A673 (cell line): Measurements from ENCODE around the gene SPECC1. TPM values are rescaled to one million over a fixed set of nuclear protein-coding genes. Genes with fewer than 3 reads are reported as not detected.

Source experiments
- BruUV-seq: library from RNA; stranded (reverse); fragments of 400-500 nt; replicated peaks from 2 replicates; lab custom pipeline; 2021; lab: Mats Ljungman, UMichigan
- CTCF ChIA-PET: fragments of 300-600 bp; sonication (Branson Sonifier 250); formaldehyde crosslinking; loops from one replicate; lab custom pipeline; 2022; ENCODE audit warnings: antibody characterized with exemption; lab: Charles Lee
- POLR2A ChIA-PET: fragments of 300-600 bp; sonication (Branson Sonifier 250); formaldehyde crosslinking; loops from one replicate; lab custom pipeline; 2022; ENCODE audit warnings: antibody characterized with exemption; ENCODE audit not compliant: low non-redundant PET; lab: Charles Lee
- DNase-seq: peaks from one replicate; pipeline ENCODE4 v3.0.0-alpha.2; 2015; ENCODE audit warnings: low spot score
- H3K27ac ChIP-seq: fragments of 200-600 bp; sonication (generic); 2 replicates; pipeline ENCODE4 v1.5.1; 2016; ENCODE audit warnings: mixed run types, low read depth, mild to moderate bottlenecking, mixed read lengths, antibody characterized with exemption, low read length; ENCODE audit not compliant: poor library complexity, severe bottlenecking
- H3K27me3 ChIP-seq: fragments of 200-600 bp; sonication (generic); replicated peaks from 2 replicates; pipeline ENCODE4 v1.6.1; 2017; ENCODE audit warnings: mixed run types, low read depth, mild to moderate bottlenecking, mixed read lengths, antibody characterized with exemption, low read length; ENCODE audit not compliant: insufficient read depth, poor library complexity
- H3K36me3 ChIP-seq: fragments of 200-600 bp; sonication (generic); 2 replicates; pipeline ENCODE4 v1.6.1; 2016; ENCODE audit warnings: mixed run types, mild to moderate bottlenecking, mixed read lengths, antibody characterized with exemption, low read length; ENCODE audit not compliant: insufficient read depth, poor library complexity, severe bottlenecking
- H3K4me1 ChIP-seq: fragments of 200-600 bp; sonication (generic); 2 replicates; pipeline ENCODE4 v1.6.1; 2017; ENCODE audit warnings: mixed run types, mild to moderate bottlenecking, mixed read lengths, antibody characterized with exemption, low read length; ENCODE audit not compliant: insufficient read depth, poor library complexity, severe bottlenecking
- H3K4me3 ChIP-seq: fragments of 200-600 bp; sonication (generic); 2 replicates; pipeline ENCODE4 v1.5.1; 2016; ENCODE audit warnings: low read depth, mixed run types, mild to moderate bottlenecking, mixed read lengths, low read length; ENCODE audit not compliant: poor library complexity, severe bottlenecking
- H3K9me3 ChIP-seq: fragments of 200-600 bp; sonication (generic); 2 replicates; pipeline ENCODE4 v1.6.1; 2016; ENCODE audit warnings: mixed run types, low read depth, mild to moderate bottlenecking, mixed read lengths, antibody characterized with exemption, low read length; ENCODE audit not compliant: poor library complexity, severe bottlenecking
- CTCF ChIP-seq: fragments of 300-800, 200-600 bp; sonication (generic); conservative IDR thresholded peaks from 2 replicates; pipeline ENCODE4 v1.5.1; 2017; ENCODE audit warnings: low read depth, mild to moderate bottlenecking, antibody characterized with exemption, low read length, moderate library complexity, mixed read lengths
- EZH2 ChIP-seq: fragments of 200-600 bp; sonication (generic); IDR thresholded peaks from 2 replicates; pipeline ENCODE4 v1.6.1; 2017; ENCODE audit warnings: borderline replicate concordance, low read depth, mild to moderate bottlenecking, mixed read lengths, antibody characterized with exemption, low read length; ENCODE audit not compliant: poor library complexity, severe bottlenecking
- intact Hi-C: fragments of 100-400 bp; cut with micrococcal nuclease; formaldehyde crosslinking; loops from one replicate; pipeline ENCODE4 v1.10.0; 2022; ENCODE audit not compliant: unreplicated experiment
- total RNA-seq: library from RNA; stranded (reverse); gene quantifications from 2 replicates; pipeline ENCODE4 v1.2.3, GENCODE V29; 2021

SPECC1 gene
- total RNA-seq, 1 experiment from 2014 or later, result 5.8 TPM

GRCh38 chr17:20244671-20245070, 235.5 kb downstream of the SPECC1 start:
- Histone ChIP-seq H3K9me3 (no peaks in the 10 kb centered on the region), H3K27ac (no peak overlapping the region), H3K27me3 (no peaks in the 10 kb centered on the region), H3K4me1 (no peaks in the 10 kb centered on the region), H3K4me3 (no peak overlapping the region), H3K36me3 (no peaks in the 10 kb centered on the region)
- TF ChIP-seq CTCF (no peak), EZH2 (no peak)
- DNase-seq, result no peak
- intact Hi-C loops, result no loop called here
- BruUV-seq, result no TSS peak
- ChIA-PET POLR2A (no interaction called here), CTCF (no interaction called here)

GRCh38 chr17:20246692-20247091, 237.5 kb downstream of the SPECC1 start:
- intact Hi-C loops, result no loop called here
- no peak for DNase-seq
- no peaks in the 10 kb centered on the region for H3K9me3 ChIP-seq
- no peak overlapping the region for H3K4me3 ChIP-seq
- H3K36me3 ChIP-seq, result no peaks in the 10 kb centered on the region
- no TSS peak for BruUV-seq
- no peaks in the 10 kb centered on the region for H3K4me1 ChIP-seq
- POLR2A ChIA-PET, result no interaction called here
- H3K27me3 ChIP-seq, result no peaks in the 10 kb centered on the region
- H3K27ac ChIP-seq, result no peak overlapping the region
- TF ChIP-seq EZH2, result no peak
- no peak for TF ChIP-seq CTCF
- CTCF ChIA-PET, result no interaction called here

- no peak for DNase-seq
- intact Hi-C loops, result no loop called here
- ChIA-PET CTCF (no interaction called here), POLR2A (no interaction called here)
- Histone ChIP-seq H3K9me3 (no peaks in the 10 kb centered on the region), H3K27me3 (no peaks in the 10 kb centered on the region), H3K36me3 (no peaks in the 10 kb centered on the region), H3K4me1 (no peaks in the 10 kb centered on the region), H3K27ac (no peak overlapping the region), H3K4me3 (no peak overlapping the region)
- BruUV-seq, result no TSS peak
- no peak for TF ChIP-seq CTCF
- TF ChIP-seq EZH2, result no peak
Measured at GRCh38 chr17:20253323-20253722, 244.2 kb downstream of the SPECC1 start.
